ENCODE measurements around the gene SLIT1.

DNA sequence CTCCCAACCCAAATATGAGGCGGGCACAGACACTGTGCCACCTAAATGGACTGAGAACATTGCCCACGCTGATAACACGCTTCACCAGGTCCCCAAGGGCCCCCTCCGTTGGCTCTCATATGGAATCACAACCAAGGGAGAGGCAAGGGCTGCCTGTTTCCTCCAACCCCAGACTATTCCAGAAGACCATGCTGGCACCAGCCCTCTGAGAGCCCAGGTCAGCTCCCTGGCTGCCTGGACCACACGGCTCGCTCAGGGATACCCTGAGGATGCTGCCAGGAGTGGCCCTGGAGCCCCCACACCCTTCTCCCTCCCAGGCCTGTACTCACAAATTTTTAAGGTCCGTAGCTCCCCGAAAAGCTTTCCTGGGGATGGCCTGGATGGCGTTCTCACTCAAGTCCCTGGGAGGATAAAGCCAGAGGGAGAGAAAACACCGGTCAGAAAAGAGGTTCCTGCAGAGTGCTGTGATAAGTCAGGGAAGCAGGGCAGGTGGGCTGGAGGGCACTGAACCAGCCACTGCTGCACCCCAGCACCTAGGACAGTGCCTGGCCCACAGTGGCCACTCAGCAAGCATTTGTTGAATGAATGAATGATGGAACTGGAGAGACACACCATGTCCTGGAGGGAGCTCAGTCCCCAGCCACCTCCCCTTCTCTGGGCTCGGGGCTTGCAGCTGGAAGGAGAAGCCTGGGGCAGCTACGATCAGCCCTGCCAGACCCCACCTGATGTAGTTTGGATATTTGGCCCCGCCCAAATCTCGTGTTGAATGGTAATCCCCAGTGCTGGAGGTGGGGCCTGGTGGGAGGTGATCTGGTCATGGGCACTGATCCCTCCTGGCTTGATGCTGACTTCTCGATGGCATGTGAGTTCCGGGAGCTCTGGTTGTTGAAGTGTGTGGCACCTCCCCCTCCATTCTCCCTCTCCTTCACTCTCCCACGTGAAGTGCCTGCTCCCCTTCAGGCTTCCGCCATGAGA, 119.8 kb downstream of the SLIT1 start:
- TF ChIP-seq EZH2 (IDR thresholded peaks at IDR 0.05; ENCODE audit: insufficient read depth, poor library complexity, severe bottlenecking) (no peak), EZH2phosphoT487 (IDR thresholded peaks at IDR 0.05; ENCODE audit: insufficient read depth, low read depth) (no peak)

All from GM23248 (cell line).